ENCODE results near the gene SLC12A4.
"Not testable (repeated sequence)": the region's sequence is repeated elsewhere in the genome, so short reads cannot be mapped to it uniquely, and the experiment has no call there.

SLC12A4 gene

GRCh38 chr16:67987460-67988160, 19.2 kb upstream of the SLC12A4 start:
- no peak for DNase-seq (ENCODE audit: low spot score)

- no peak for DNase-seq (ENCODE audit: low spot score)
Measured at GRCh38 chr16:67986949-67987348, 18.5 kb upstream of the SLC12A4 start.

DNA sequence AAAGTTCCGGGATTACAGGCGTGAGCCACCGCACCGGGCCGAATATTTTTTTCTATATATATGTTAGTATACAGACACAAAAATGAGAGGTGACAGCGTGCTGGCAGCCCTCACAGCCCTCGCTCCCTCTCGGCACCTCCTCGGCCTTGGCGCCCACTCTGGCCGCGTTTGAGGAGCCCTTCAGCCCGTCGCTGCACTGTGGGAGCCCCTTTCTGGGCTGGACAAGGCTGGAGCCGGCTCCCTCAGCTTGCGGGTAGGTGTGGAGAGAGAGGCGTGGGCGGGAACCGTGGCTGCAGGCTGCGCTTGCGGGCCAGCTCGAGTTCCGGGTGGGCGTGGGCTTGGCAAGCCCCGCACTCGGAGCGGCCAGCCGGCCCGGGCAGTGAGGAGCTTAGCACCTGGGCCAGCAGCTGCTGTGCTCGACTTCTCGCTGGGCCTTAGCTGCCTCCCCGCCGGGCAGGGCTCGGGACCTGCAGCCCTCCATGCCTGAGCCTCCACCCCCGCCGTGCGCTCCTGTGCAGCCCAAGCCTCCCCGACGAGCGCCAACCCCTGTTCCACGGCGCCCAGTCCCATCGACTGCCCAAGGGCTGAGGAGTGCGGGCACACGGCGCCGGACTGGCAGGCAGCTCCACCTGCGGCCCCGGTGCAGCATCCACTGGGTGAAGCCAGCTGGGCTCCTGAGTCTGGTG, 13.7 kb upstream of the SLC12A4 start:
- DNase-seq (ENCODE audit: low spot score), result no peak

DNA sequence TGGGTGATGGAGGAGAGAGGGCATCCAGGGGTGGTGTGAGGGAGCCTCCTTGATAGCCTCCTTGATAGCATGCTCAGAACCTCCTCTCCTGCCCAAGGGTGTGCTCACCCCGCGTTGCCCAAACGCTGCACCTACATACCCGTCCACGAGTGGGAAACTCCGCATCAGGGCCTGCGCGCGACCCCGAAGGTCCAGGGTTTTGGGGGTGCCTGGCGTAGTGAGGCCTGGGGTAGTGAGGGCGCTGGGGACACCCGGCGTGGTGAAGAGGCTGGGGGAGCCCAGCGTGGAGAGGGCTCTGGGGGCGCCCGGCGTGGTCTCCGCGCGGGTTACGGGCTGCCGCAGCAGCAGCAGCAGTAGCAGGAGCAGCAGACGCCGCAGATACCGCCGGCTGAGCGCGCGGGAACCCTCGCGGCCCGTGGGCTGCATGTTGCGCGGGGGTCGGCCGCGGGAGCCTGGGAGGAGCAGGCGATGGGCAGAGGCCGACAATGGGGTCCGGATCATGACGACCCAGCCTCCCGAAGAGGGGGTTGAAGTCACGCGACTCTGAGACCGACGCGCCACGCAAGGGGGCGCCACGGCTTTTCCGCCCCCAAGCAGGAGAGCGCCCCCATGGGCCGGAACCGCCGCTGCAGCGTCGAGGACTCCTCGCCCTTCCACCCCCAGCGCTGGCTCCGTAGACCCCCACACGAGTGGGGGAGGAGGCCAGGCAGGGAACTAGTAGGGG, 11.7 kb upstream of the SLC12A4 start, which contains the start of gene DPEP3:
DPEP3 (minus strand) TSS at position 545 of the 724 bp plus-strand sequence; CDS start at position 426, 119 bp downstream.
- DNase-seq (ENCODE audit: low spot score), result no peak

GRCh38 chr16:67977469-67978227, 9.2 kb upstream of the SLC12A4 start:
- no peak for DNase-seq (ENCODE audit: low spot score)

GRCh38 chr16:67977005-67977404, 8.6 kb upstream of the SLC12A4 start:
- DNase-seq (ENCODE audit: low spot score), result no peak

DNA sequence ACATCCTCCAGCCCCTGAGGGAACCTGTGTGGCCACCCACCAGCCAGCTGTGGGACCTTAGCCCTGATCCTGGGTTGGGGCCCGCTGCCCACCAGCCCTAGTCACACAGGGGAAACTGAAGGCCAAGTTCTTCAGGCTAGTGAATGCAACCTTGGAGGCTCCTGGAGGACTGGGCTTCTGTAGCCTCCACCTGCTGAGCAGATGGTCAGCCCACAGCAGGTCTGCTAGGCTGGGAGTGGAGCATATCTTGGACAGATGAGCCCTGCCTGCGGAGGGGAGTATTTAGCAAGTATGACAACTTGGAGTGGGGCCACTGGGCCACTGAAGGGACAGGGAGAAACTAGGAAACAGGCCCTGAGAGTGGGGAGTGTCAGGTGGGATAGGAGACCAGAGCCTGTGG, 7.8 kb upstream of the SLC12A4 start:
- no peak for DNase-seq (ENCODE audit: low spot score)

- no peak for DNase-seq (ENCODE audit: low spot score)
Measured at GRCh38 chr16:67975321-67976105, 7.1 kb upstream of the SLC12A4 start.

DNA sequence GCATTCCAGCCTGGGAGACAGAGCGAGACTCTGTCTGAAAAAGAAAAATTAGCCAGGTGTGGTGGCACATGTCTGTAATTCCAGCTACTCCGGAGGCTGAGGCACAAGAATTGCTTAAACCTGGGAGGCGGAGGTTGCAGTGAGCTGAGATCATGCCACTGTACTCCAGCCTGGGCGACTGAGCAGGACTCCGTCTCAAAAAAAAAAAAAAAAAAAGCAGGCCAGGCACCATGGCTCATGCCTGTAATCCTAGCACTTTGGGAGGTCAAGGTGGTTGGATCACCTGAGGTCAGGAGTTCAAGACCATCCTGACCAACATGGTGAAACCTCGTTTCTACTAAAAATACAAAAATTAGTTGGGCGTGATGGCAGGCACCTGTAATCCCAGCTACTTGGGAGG, 3.8 kb upstream of the SLC12A4 start:
- not testable (repeated sequence) for DNase-seq (ENCODE audit: low spot score)

- DNase-seq (ENCODE audit: low spot score), result no peak
Measured at GRCh38 chr16:67971111-67971510, 2.7 kb upstream of the SLC12A4 start.

GRCh38 chr16:67969254-67970039, 1.0 kb upstream of the SLC12A4 start:
- no peak for DNase-seq (ENCODE audit: low spot score)

DNA sequence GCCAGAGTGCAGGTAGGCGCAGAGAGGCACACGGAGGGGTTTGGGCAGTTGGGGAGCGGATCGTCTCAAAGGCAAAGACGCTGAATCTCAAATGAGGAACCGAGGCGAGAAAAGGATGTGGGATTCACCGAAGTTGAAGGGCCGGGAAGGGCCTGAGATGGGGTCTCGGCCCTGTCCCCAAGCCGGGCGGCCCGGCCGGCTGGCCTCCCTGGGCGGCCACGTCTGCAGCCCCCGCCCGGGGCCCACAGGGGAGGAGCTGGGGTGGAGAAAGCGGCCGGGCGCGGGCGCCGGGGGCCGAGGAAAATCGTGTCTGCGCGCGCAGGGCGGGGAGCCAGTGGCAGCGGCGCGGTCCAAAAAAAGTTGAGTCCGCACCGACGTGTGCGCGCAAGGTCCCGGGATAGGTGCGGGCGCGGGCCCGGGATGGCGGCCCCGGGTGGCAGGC, 458 bp downstream of the SLC12A4 start:
- DNase-seq (ENCODE audit: low spot score), result peak; percentile 58

GRCh38 chr16:67967183-67967957, 1.1 kb downstream of the SLC12A4 start:
- no peak for DNase-seq (ENCODE audit: low spot score)

- DNase-seq (ENCODE audit: low spot score), result peak; percentile 80
Measured at GRCh38 chr16:67966549-67967182, 1.8 kb downstream of the SLC12A4 start.

GRCh38 chr16:67965668-67966548, 2.5 kb downstream of the SLC12A4 start:
- no peak for DNase-seq (ENCODE audit: low spot score)

GRCh38 chr16:67964477-67965131, 3.8 kb downstream of the SLC12A4 start:
- no peak for DNase-seq (ENCODE audit: low spot score)

- no peak for DNase-seq (ENCODE audit: low spot score)
Measured at GRCh38 chr16:67963662-67964321, 4.6 kb downstream of the SLC12A4 start.
